ENCODE data around the gene ZNF534.

ZNF534 gene

DNA sequence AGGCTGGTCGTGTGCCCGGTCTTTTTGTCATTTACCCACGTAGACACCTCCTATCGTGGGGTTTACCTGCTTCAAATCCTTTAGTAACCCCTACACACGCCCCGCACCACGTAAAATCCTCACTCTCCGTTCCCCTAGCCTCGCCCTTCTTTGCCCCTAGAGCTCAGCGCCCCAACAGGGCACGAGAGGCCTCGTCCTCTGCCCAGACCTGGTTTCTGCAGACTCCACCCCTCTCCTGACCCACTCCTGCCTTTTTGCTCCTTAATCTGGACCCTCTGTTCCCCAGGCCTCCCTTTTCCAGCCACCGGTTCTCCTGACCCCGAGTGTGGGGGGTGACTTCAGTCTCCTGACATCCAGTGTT lies 30.9 kb upstream of the ZNF534 start:
- TF ChIP-seq, protein P1, sequence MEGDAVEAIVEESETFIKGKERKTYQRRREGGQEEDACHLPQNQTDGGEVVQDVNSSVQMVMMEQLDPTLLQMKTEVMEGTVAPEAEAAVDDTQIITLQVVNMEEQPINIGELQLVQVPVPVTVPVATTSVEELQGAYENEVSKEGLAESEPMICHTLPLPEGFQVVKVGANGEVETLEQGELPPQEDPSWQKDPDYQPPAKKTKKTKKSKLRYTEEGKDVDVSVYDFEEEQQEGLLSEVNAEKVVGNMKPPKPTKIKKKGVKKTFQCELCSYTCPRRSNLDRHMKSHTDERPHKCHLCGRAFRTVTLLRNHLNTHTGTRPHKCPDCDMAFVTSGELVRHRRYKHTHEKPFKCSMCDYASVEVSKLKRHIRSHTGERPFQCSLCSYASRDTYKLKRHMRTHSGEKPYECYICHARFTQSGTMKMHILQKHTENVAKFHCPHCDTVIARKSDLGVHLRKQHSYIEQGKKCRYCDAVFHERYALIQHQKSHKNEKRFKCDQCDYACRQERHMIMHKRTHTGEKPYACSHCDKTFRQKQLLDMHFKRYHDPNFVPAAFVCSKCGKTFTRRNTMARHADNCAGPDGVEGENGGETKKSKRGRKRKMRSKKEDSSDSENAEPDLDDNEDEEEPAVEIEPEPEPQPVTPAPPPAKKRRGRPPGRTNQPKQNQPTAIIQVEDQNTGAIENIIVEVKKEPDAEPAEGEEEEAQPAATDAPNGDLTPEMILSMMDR (conservative IDR thresholded peaks at IDR 0.05; ENCODE audit: low read length) = peak; percentile 30; the same call in 1 of the 2 replicates
- no peak for TF ChIP-seq EZH2phosphoT487 (IDR thresholded peaks at IDR 0.05; ENCODE audit: borderline replicate concordance)
- Histone ChIP-seq H3K4me1 (ENCODE audit: insufficient read depth, low read length, poor library complexity, severe bottlenecking) (peaks cover 6% of the 10 kb centered on the region), H3K27me3 (ENCODE audit: insufficient read depth, low read length, poor library complexity, severe bottlenecking) (no peaks in the 10 kb centered on the region), H3K9ac (ENCODE audit: low read depth, low read length, poor library complexity, severe bottlenecking) (peak overlapping the region; percentile 90), H3K9me3 (ENCODE audit: insufficient read depth, low read depth, low read length) (no peaks in the 10 kb centered on the region), H3F3A (ENCODE audit: low read depth) (no peaks in the 10 kb centered on the region), H3K9me2 (replicated peaks; ENCODE audit: low read depth, low read length) (no peaks in the 10 kb centered on the region), H3K4me3 (ENCODE audit: low read length, poor library complexity, severe bottlenecking) (peak overlapping the region; percentile 80), H3K79me2 (ENCODE audit: insufficient read depth, low read length) (peaks cover 40% of the 10 kb centered on the region), H4K20me1 (ENCODE audit: insufficient read depth, low read length, poor library complexity, severe bottlenecking) (no peaks in the 10 kb centered on the region), H3K36me3 (ENCODE audit: insufficient read depth, low read length) (no peaks in the 10 kb centered on the region), H3K4me2 (ENCODE audit: low read depth, low read length, poor library complexity, severe bottlenecking) (peak overlapping the region; percentile 68), H2AFZ (ENCODE audit: low read length) (peak overlapping the region; percentile 56; the same call in 1 of the 2 replicates)

GRCh38 chr19:52410276-52410675 lies 18.7 kb upstream of the ZNF534 start:
- Histone ChIP-seq H3K36me3 (ENCODE audit: insufficient read depth, low read length) (peaks cover 30% of the 10 kb centered on the region; the same call in 1 of the 2 replicates), H3F3A (ENCODE audit: low read depth) (no peaks in the 10 kb centered on the region), H3K4me2 (ENCODE audit: low read depth, low read length, poor library complexity, severe bottlenecking) (no peak overlapping the region), H3K9ac (ENCODE audit: low read depth, low read length, poor library complexity, severe bottlenecking) (no peak overlapping the region), H3K4me3 (ENCODE audit: low read length, poor library complexity, severe bottlenecking) (no peak overlapping the region), H3K27me3 (ENCODE audit: insufficient read depth, low read length, poor library complexity, severe bottlenecking) (no peaks in the 10 kb centered on the region), H3K79me2 (ENCODE audit: insufficient read depth, low read length) (no peaks in the 10 kb centered on the region), H3K9me2 (replicated peaks; ENCODE audit: low read depth, low read length) (no peaks in the 10 kb centered on the region), H4K20me1 (ENCODE audit: insufficient read depth, low read length, poor library complexity, severe bottlenecking) (no peaks in the 10 kb centered on the region), H2AFZ (ENCODE audit: low read length) (no peak overlapping the region), H3K4me1 (ENCODE audit: insufficient read depth, low read length, poor library complexity, severe bottlenecking) (no peaks in the 10 kb centered on the region), H3K9me3 (ENCODE audit: insufficient read depth, low read depth, low read length) (peaks cover 16% of the 10 kb centered on the region; the same call in 1 of the 2 replicates)
- TF ChIP-seq EZH2phosphoT487 (IDR thresholded peaks at IDR 0.05; ENCODE audit: borderline replicate concordance) = no peak

GRCh38 chr19:52415711-52416110 lies 13.2 kb upstream of the ZNF534 start:
- no peaks in the 10 kb centered on the region for H3K9me2 ChIP-seq (replicated peaks; ENCODE audit: low read depth, low read length)
- peaks cover 5% of the 10 kb centered on the region; the same call in 1 of the 2 replicates for H3K36me3 ChIP-seq (ENCODE audit: insufficient read depth, low read length)
- no peaks in the 10 kb centered on the region for H3K79me2 ChIP-seq (ENCODE audit: insufficient read depth, low read length)
- H3K4me2 ChIP-seq (ENCODE audit: low read depth, low read length, poor library complexity, severe bottlenecking) = no peak overlapping the region
- H3K9ac ChIP-seq (ENCODE audit: low read depth, low read length, poor library complexity, severe bottlenecking) = no peak overlapping the region
- H3K4me1 ChIP-seq (ENCODE audit: insufficient read depth, low read length, poor library complexity, severe bottlenecking) = no peaks in the 10 kb centered on the region
- no peak overlapping the region for H3K4me3 ChIP-seq (ENCODE audit: low read length, poor library complexity, severe bottlenecking)
- no peaks in the 10 kb centered on the region for H4K20me1 ChIP-seq (ENCODE audit: insufficient read depth, low read length, poor library complexity, severe bottlenecking)
- H2AFZ ChIP-seq (ENCODE audit: low read length) = no peak overlapping the region
- H3F3A ChIP-seq (ENCODE audit: low read depth) = no peaks in the 10 kb centered on the region
- no peak for TF ChIP-seq EZH2phosphoT487 (IDR thresholded peaks at IDR 0.05; ENCODE audit: borderline replicate concordance)
- TF ChIP-seq, protein P1 (conservative IDR thresholded peaks at IDR 0.05; ENCODE audit: low read length) = no peak
- H3K27me3 ChIP-seq (ENCODE audit: insufficient read depth, low read length, poor library complexity, severe bottlenecking) = no peaks in the 10 kb centered on the region
- peaks cover 19% of the 10 kb centered on the region; the same call in 1 of the 2 replicates for H3K9me3 ChIP-seq (ENCODE audit: insufficient read depth, low read depth, low read length)

DNA sequence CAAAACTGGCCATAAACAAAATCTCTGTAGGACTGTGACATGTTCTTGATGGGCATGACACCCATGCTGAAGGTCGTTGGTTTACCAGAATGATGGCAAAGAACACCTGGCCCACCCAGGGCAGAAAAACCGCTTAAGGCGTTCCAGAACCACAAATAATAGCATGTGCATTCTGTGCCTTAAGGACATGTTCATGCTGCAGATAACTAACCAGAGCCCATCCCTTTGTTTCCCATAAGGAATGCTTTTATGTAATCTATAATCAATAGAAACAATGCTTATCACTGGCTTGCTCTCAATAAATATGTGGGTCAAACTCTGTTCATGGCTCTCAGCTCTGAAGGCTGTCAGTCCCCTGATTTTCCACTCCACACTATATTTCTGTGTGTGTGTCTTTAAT lies 13.2 kb downstream of the ZNF534 start:
- Histone ChIP-seq H3K36me3 (ENCODE audit: insufficient read depth, low read length) (no peaks in the 10 kb centered on the region), H3K27me3 (ENCODE audit: insufficient read depth, low read length, poor library complexity, severe bottlenecking) (no peaks in the 10 kb centered on the region), H3K9ac (ENCODE audit: low read depth, low read length, poor library complexity, severe bottlenecking) (no peak overlapping the region), H3K79me2 (ENCODE audit: insufficient read depth, low read length) (no peaks in the 10 kb centered on the region), H3K4me1 (ENCODE audit: insufficient read depth, low read length, poor library complexity, severe bottlenecking) (no peaks in the 10 kb centered on the region), H2AFZ (ENCODE audit: low read length) (no peak overlapping the region), H4K20me1 (ENCODE audit: insufficient read depth, low read length, poor library complexity, severe bottlenecking) (no peaks in the 10 kb centered on the region), H3K9me2 (replicated peaks; ENCODE audit: low read depth, low read length) (no peaks in the 10 kb centered on the region), H3K4me2 (ENCODE audit: low read depth, low read length, poor library complexity, severe bottlenecking) (no peak overlapping the region), H3K9me3 (ENCODE audit: insufficient read depth, low read depth, low read length) (no peaks in the 10 kb centered on the region; the same call in 1 of the 2 replicates), H3K4me3 (ENCODE audit: low read length, poor library complexity, severe bottlenecking) (no peak overlapping the region), H3F3A (ENCODE audit: low read depth) (no peaks in the 10 kb centered on the region)
- TF ChIP-seq, protein P1 (conservative IDR thresholded peaks at IDR 0.05; ENCODE audit: low read length) = no peak
- no peak for TF ChIP-seq EZH2phosphoT487 (IDR thresholded peaks at IDR 0.05; ENCODE audit: borderline replicate concordance)
